Activated B cell treated with CpG ODN at 0.5 μM for 24 hours (primary cell): ENCODE data around the gene LRRC8C. TPM values are rescaled to one million over a fixed set of nuclear protein-coding genes. Genes with fewer than 3 reads are reported as not detected.
A peak's percentile ranks its signal among the peaks of the same experiment; 100 is the strongest.

ENCODE experiments used
- ATAC-seq: fragments of 200-7000 bp; cut with Tn5 transposase; one replicate; pipeline ENCODE4 v1.10.0; 2021; ENCODE audit warnings: low read depth, mild to moderate bottlenecking, moderate library complexity
- CTCF ChIA-PET: fragments of 350-600 bp; sonication (Branson Sonifier 250); formaldehyde crosslinking; loops from one replicate; lab custom pipeline; 2021; ENCODE audit warnings: antibody characterized with exemption; lab: Charles Lee
- POLR2A ChIA-PET: fragments of 350-600 bp; sonication (Branson Sonifier 250); formaldehyde crosslinking; loops from one replicate; lab custom pipeline; 2021; ENCODE audit warnings: antibody characterized with exemption; lab: Charles Lee
- DNase-seq: peaks from one replicate; pipeline ENCODE4 v3.0.0; 2022
- H3K27ac Mint-ChIP-seq: one replicate; pipeline ENCODE4 v1.8.0; 2020; ENCODE audit warnings: mixed read lengths
- H3K27me3 Mint-ChIP-seq: one replicate; pipeline ENCODE4 v1.8.0; 2021; ENCODE audit warnings: mixed read lengths
- H3K36me3 Mint-ChIP-seq: one replicate; pipeline ENCODE4 v1.8.0; 2021; ENCODE audit warnings: low read depth, mixed read lengths
- H3K4me1 Mint-ChIP-seq: one replicate; pipeline ENCODE4 v1.8.0; 2021; ENCODE audit warnings: mixed read lengths
- H3K4me3 Mint-ChIP-seq: one replicate; pipeline ENCODE4 v1.8.0; 2020; ENCODE audit warnings: mild to moderate bottlenecking, mixed read lengths
- H3K9me3 Mint-ChIP-seq: one replicate; pipeline ENCODE4 v1.8.0; 2020; ENCODE audit warnings: mixed read lengths
- CTCF ChIP-seq: fragments of 200-600 bp; IDR thresholded peaks from one replicate; pipeline ENCODE4 v1.8.0; 2022; ENCODE audit warnings: antibody characterized with exemption, mild to moderate bottlenecking
- intact Hi-C: fragments of 100-400 bp; cut with micrococcal nuclease; formaldehyde crosslinking; loops from one replicate; pipeline ENCODE4 v1.15.1; 2024
- total RNA-seq: library from RNA; stranded (reverse); gene quantifications from 2 replicates; pipeline ENCODE4 v1.2.3, GENCODE V29; 2022

LRRC8C gene
- total RNA-seq, 1 donor from 2014 or later: 8.4 TPM

- H3K36me3 Mint-ChIP-seq: no peaks in the 10 kb centered on the region
- CTCF ChIA-PET: interaction anchor here (1.1 to 1.3 kb wide), 2 partner anchors 11 to 35 kb away, joined by 3 read pairs; partner anchors contain the start of gene LRRC8C
- H3K4me3 Mint-ChIP-seq: no peak overlapping the region
Measured at GRCh38 chr1:89667691-89668090, 34.8 kb downstream of the LRRC8C start.

GRCh38 chr1:89668961-89669360 lies 36.0 kb downstream of the LRRC8C start:
- POLR2A ChIA-PET: interaction anchor here (1.1 kb wide), 1 partner anchor 50 kb away, joined by 3 read pairs; no protein-coding TSS in a partner anchor

More at GRCh38 chr1:89667691-89668090, 34.8 kb downstream of the LRRC8C start:
- no peak for TF ChIP-seq CTCF
- Mint-ChIP-seq H3K9me3 (no peaks in the 10 kb centered on the region), H3K27me3 (no peaks in the 10 kb centered on the region), H3K27ac (no peak overlapping the region), H3K4me1 (peaks cover 54% of the 10 kb centered on the region)
- DNase-seq (no peak), ATAC-seq (no peak)
- POLR2A ChIA-PET: no interaction called here
- intact Hi-C loops: no loop called here

GRCh38 chr1:89669441-89669840 lies 36.5 kb downstream of the LRRC8C start:
- ATAC-seq: no peak
- H3K27me3 Mint-ChIP-seq: no peaks in the 10 kb centered on the region
- no peaks in the 10 kb centered on the region for H3K36me3 Mint-ChIP-seq
- TF ChIP-seq CTCF: no peak
- POLR2A ChIA-PET: interaction anchor here (1.1 to 1.5 kb wide), 2 partner anchors 37 to 50 kb away, joined by 3 read pairs; partner anchors contain the start of gene LRRC8C
- H3K4me1 Mint-ChIP-seq: peaks cover 47% of the 10 kb centered on the region
- CTCF ChIA-PET: interaction anchor here (0.8 to 2.9 kb wide), 2 partner anchors 90 to 94 kb away, joined by 3 to 14 read pairs; no protein-coding TSS in a partner anchor
- no peak overlapping the region for H3K4me3 Mint-ChIP-seq
- H3K9me3 Mint-ChIP-seq: no peaks in the 10 kb centered on the region
- no peak for DNase-seq
- intact Hi-C loops: no loop called here
- peak overlapping the region; percentile 69 for H3K27ac Mint-ChIP-seq

More at GRCh38 chr1:89668961-89669360, 36.0 kb downstream of the LRRC8C start:
- H3K9me3 Mint-ChIP-seq: no peaks in the 10 kb centered on the region
- no peak for TF ChIP-seq CTCF
- peaks cover 49% of the 10 kb centered on the region for H3K4me1 Mint-ChIP-seq
- CTCF ChIA-PET: interaction anchor here (1.3 to 2.9 kb wide), 2 partner anchors 54 to 94 kb away, joined by 3 to 14 read pairs; no protein-coding TSS in a partner anchor
- H3K27me3 Mint-ChIP-seq: no peaks in the 10 kb centered on the region
- ATAC-seq (no peak), DNase-seq (no peak)
- no peaks in the 10 kb centered on the region for H3K36me3 Mint-ChIP-seq
- intact Hi-C loops: no loop called here
- H3K4me3 Mint-ChIP-seq: no peak overlapping the region
- H3K27ac Mint-ChIP-seq: no peak overlapping the region

GRCh38 chr1:89670163-89670562 lies 37.2 kb downstream of the LRRC8C start:
- ChIA-PET POLR2A (interaction anchor here (0.8 to 1.5 kb wide), 4 partner anchors 11 to 93 kb away, joined by 3 to 7 read pairs (median 3); partner anchors contain the start of gene LRRC8C), CTCF (interaction anchor here (0.8 to 2.9 kb wide), 2 partner anchors 89 to 93 kb away, joined by 3 to 14 read pairs; no protein-coding TSS in a partner anchor)
- peak overlapping the region; percentile 16 for H3K4me3 Mint-ChIP-seq
- intact Hi-C loops: loop anchor here (1.0 kb wide), 7 partner anchors 9 to 146 kb away; partner anchors contain the start of genes LRRC8B and LRRC8C
- TF ChIP-seq CTCF: no peak
- no peaks in the 10 kb centered on the region for H3K27me3 Mint-ChIP-seq
- H3K9me3 Mint-ChIP-seq: no peaks in the 10 kb centered on the region
- no peaks in the 10 kb centered on the region for H3K36me3 Mint-ChIP-seq
- ATAC-seq: peak; percentile 90
- no peak for DNase-seq
- H3K27ac Mint-ChIP-seq: peak overlapping the region; percentile 69
- H3K4me1 Mint-ChIP-seq: peaks cover 45% of the 10 kb centered on the region

- Mint-ChIP-seq H3K27ac (peak overlapping the region; percentile 69), H3K27me3 (no peaks in the 10 kb centered on the region), H3K36me3 (no peaks in the 10 kb centered on the region), H3K4me1 (peaks cover 47% of the 10 kb centered on the region), H3K4me3 (no peak overlapping the region), H3K9me3 (no peaks in the 10 kb centered on the region)
- DNase-seq (no peak), ATAC-seq (no peak)
- intact Hi-C loops: loop anchor here (1.0 kb wide), 7 partner anchors 9 to 146 kb away; partner anchors contain the start of genes LRRC8B and LRRC8C
- ChIA-PET POLR2A (interaction anchor here (0.8 to 1.5 kb wide), 4 partner anchors 10 to 92 kb away, joined by 3 to 7 read pairs (median 3); partner anchors contain the start of gene LRRC8C), CTCF (interaction anchor here (2.9 kb wide), 1 partner anchor 93 kb away, joined by 14 read pairs; no protein-coding TSS in a partner anchor)
- TF ChIP-seq CTCF: no peak
Measured at GRCh38 chr1:89670711-89671110, 37.8 kb downstream of the LRRC8C start.
